HG03196 (cell line): ENCODE data around the gene DNAL4.

Source experiments
- ATAC-seq: cut with Tn5 transposase; IDR thresholded peaks from one replicate; pipeline ENCODE4 v1.9.1; 2021; ENCODE audit not compliant: unreplicated experiment

DNAL4 gene

DNA sequence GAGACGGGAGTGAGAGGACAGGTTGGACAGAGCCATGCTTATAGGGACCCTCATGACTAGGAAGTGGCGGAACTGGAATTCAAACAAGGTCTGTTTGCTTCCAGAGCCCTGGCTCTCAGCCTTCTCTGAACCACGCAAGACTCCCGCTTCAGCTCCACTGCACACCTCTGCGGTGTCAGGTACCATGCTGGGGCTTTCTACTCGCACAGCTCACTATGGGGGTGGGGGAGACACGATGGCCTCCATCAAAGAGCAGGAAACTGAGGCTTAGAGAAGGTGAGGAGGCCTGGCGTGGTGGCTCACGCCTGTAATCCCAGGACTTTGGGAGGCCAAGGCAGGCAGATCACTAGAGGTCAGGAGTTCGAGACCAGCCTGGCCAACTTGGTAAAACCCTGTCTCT lies 52.4 kb downstream of the DNAL4 start:
- no peak for ATAC-seq

DNA sequence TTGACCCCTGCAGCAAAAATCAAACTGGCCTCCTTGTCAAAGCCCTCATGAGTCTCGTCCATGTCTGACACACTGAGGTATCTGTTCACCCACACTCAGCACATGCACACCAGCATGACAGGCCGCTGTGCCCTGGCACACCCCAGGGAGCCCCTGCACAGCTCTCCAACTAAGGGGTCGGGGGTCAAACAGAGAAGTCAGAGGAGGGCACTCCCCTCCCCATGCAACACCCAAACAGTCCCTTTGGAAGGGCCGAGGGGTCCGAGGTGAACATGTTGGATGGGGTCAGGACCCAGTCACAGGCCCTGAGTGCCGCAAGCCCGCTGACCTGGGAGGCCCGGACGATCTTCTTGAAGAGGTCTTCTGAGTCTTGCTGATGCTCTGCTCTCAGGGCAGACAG lies 52.8 kb downstream of the DNAL4 start:
- no peak for ATAC-seq

DNA sequence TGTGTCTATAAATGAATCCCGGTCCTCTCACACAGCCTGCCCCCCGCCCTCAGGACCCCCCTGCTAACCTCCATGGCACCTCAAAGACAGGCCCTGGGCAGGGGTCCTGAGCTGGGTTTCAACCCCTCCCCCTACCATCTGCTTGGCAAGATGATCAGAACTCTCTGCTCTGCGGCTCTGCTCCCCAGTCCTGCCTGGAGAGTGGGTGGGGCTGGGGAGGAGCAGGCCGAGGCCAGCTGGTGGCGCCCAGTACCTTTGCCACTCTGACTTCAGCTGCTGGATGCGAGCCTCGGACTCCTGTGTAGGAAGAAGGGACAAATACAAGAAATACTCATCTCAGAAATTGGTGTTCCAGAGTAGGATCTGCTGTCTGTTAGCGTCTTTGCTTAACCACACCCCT lies 53.2 kb downstream of the DNAL4 start:
- no peak for ATAC-seq

DNA sequence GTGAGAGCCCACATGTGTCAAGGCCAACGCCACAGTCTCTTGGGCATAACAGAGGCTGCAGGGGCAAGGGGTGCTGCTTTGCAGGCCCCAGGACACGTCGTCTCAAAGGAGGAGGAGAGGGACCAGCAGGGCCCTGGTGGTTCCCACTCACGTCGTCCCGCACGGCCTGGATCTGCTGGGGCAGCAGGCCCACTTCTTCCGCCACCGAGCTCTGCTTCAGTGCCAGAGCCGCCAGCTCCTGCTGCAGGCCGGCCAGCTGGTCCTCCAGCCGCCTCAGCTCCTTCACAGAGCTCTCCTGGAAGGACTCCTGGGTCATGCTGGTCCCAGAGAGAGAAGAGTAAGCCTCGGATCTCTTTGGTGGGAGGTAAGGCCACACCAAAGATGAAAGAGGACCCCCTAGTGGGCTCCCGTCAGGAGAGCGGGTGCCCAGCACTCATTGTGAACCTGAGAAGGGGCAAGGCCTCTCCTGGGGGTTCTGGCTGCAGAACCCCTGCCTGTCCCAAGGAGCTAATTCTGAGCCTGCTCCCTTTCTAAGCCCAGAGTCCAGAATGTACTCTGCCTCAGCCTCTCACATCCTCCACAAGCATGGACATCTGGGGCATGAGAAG lies 53.7 kb downstream of the DNAL4 start:
- no peak for ATAC-seq

DNA sequence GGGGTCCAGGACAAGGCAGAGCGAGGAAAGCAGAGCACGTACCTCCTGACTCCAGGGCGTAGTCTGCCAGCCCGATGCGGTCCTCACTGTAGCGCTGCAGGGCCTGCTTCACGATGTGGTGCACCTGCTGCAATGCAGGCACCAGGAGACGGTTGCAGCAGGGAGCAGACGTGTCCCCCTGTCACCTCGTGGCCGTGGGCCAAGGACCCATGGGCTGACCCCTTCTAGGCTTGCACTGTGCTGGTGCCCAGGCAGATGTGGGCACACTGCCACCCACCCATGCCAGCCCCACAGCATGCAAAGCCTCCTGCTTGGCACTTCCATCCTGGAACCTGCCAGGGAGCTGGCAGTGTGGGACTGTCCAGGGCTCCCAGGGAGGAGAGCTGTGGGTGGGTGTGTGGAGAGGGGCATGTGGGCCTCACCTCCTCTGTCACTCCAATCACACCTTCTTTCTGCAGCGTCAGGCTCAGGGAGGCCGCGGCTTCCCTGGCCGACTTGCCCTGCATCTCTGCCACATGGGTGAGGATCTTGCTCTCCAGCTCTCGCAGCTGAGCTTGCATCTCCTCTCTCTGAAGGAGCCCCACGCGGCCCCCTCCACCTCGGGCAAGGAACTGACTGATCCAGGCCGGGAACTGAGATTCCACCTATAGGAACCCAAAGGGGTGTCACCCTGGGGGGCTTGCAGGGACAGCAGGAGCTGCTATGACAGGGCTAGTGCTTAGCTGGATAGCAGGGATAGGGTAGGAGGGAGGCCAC lies 54.5 kb downstream of the DNAL4 start:
- ATAC-seq = no peak

DNA sequence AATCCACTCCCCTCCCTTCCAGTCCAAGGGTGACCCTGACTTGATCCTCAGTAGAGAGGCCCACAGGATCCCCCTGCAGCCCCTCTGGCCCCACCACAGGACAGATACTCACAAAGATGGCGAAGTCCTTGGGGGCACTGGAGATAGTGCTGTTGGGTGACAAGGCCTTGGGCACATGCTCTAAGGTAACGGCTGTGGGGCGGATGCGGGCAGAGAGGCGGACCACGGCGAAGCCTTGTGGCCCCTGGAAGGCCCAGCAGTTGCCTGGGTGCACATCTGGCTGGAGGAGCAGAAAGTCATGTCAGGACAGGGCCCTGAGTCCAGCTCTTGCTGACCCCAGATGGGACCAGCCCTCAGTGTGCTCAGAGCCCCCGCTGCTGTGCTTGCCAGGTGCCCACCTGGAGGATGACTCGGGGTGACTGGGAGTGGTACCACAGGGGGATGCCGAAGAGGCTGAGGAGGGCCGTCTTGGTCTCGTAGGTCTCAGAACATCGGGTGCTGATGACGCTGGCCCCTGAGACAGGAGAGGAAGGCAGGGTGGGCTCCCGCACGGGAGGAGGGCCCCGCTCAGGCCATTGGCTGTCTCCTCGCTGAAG lies 55.4 kb downstream of the DNAL4 start:
- ATAC-seq = no peak

DNA sequence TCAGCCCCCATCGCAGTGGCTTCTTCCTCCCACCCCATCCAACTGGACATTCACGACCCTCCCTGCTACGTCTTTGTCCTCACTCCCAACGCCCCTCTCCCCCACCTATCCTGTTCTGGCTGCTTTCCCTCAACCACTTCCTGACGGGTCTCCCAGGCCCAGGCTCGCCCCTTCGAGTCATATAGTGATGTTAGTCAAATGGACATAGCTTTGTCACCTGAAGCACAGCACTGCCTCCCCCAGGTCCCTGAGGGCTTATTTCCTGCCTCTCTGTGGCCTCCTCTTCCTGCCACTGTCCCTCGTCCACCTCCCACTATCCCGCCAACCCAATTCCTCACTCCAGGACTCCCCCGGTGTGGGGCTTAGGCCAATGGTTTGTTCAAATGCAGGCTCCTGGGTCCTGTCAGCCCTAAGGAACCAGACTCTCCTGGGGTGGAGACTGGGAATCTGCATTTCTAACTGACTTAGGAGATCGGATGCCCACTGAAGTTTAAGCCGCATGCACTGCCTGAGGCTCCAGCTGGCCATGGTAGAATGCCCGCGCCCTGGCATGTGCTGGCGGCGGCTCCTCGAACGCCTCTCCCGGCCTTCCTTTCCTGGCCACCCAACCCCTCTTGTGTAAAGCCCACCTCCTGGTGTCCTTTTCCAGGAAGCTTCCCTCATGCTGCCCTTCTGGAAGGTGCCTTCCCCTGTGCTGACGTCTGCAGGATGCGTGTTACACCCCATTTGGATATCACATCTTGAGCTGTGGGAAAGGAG lies 56.5 kb downstream of the DNAL4 start:
- ATAC-seq = no peak

DNA sequence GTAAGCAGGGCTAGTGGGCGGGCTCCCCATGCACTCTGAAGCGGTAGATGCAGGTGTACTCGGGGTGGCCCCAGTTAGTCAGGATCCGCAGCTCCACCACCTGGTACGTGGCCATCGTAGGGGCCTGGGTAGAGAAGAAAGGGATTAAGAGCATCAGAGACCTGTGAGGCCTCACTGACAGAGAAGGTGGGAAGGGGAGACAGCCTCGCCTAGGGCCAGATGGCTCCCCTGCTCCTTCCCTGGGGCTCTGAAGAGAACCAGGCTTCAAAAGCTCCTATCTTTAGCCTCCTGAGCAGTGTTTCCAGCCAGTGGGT lies 57.7 kb downstream of the DNAL4 start:
- ATAC-seq = no peak

DNA sequence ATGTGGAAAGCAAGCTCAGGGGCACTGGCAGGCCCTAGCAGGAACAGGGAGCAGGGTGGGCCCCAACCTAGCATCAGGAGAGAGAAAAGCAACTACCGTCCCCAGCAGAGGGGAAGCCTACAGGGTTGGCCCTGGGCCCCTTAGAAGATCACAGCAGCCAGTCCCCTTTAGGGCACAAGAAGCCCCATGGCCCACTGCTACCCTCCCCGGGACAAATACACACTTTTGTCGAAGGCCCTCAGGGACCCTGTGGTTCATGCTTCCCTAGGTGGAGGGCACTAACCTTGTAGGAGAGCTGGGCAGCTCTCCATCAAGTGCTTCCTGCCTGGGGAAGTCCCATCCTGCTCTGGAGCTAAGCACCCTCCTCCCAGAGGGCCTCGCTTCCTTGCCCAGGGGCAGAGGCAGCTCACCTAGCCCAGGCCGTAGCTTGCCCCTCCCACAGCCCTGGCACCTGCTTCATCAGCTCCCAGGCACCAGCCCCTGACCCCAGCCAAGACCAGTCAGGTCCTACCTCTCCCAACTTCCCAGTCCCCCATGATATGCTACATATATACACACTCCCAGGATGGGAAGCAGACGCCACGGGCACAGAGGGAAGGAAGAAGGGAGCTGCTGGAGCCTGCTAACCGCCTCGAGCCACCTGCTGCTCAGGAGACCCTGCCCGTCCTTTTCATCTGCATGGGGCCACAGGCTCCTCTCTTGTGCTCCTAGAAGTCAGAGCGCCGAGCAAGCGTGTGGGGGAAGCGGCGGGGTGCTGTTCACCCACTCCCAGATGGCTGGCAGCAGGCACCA lies 58.3 kb downstream of the DNAL4 start:
- no peak for ATAC-seq

DNA sequence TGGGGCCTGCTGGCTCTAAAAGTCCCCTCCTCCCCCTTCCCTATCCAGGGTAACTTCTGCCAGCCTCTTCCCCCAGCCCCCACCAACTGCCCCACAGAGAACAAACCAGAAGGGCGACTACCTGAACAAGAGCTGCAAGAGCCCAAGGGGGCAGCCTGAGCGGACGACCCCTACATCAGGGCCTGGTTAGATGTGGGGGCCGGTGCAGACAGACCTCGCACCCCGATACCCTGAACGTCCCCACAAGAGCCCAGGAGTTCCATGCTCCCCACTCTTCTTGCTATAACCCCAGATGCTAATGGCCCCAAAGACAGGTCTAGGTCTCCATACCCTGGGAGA lies 58.8 kb downstream of the DNAL4 start:
- no peak for ATAC-seq

DNA sequence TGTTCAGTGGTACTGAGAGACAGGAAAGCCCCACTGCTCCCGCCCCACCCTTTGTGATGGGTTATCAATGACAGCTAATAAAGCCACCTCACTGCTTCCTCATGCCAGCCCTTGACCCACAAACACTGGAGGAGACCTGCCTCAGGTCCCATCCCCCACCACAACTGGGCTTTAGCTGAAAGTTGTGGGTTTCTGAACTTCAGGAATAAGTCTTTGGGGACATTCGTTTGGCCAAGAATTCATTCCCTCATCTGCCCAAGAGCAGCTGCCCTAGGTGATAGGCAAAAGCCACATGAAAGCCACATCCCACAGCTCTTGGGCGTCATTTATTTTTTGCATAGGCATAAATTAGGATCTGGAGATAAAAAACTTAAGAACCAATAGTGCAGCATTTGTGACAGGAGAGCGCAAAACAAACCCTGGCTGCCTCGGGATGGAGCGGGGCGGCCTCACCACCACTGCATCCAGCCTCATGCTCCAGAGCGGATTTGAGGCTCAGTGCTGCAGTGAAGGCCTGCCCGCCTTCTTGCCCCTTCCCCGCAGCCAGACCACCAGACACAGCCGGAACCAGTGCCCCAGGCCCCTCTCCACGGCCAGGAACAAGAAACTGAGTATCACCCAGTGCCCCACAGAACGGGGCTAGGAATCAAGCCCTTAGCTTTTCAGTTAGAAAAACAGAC lies 59.4 kb downstream of the DNAL4 start:
- no peak for ATAC-seq

DNA sequence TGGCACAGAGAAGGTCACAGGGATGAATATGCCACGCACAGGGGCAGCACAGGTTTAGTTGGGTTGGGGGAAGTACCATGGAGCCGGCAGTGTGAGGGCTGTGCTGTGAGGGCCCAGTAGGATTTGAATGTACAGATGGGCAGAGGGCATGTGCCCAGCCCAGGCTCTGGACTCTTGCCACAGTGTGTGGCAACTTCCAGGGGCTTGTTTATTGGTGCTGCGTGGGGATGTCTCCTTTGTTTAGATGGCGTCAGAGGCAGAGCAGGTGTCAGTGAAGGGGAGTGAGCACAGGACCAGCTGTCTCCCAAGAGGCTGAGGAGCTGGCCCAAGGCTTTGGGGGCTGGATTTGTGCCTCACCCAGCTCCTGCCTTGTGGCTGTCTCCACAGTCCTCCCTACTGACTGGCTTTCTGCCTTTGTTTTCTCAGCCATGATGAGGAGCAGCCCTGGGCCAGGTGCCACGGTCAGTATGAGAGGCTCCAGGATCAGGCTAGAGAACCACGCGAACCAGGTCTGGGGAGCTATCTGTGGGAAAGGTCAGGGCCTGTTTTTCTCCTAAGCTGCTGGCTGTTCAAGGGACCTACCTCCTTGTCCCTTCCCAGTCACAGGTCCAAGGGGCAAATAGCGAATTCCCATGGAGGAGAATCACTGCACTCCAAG lies 60.1 kb downstream of the DNAL4 start:
- no peak for ATAC-seq

DNA sequence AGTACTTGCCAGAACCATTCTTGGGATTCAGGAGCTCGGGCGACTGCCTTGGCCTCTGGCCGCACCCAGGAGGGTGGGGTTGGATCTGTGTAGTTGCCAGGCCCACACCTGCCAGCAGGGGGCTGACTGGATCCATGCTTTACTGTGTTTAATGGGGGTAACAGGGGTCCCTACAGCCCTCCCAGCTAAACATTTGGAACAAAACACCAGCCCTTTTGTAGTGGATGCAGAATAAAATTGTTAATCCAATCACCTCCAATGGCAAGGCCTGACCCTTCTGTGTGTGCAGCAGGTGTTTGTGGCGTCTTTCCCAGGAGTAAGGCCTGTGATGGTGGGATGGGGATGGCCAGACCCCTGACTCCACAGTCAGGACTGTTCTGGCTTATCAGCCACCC lies 60.6 kb downstream of the DNAL4 start:
- ATAC-seq = no peak

DNA sequence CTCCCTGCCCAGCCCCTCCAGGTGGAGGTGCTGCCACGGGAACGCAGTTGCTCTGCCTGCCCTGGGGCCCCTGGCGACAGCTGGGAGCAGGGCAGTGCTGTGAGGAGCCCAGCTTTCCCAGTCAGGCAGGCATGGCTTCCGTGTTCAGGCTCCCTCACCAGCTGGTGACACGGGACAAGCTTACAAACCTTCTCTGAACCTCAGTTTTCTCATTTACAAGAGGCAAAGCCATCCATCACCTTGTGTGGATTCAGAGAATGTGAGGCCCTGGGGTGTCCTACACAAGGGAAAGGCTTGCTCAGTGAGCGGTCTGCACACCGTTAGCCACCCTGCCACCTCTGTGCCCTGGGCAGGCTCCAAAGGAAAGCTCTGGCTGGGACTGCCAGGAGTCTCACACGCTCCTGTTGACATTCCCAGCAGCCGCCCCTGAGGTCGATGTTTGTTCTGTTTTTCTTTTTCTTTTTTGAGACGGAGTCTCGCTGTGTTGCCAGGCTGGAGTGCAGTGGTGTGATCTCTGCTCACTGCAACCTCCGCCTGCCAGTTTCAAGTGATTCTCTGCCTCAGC lies 61.6 kb downstream of the DNAL4 start:
- no peak for ATAC-seq

DNA sequence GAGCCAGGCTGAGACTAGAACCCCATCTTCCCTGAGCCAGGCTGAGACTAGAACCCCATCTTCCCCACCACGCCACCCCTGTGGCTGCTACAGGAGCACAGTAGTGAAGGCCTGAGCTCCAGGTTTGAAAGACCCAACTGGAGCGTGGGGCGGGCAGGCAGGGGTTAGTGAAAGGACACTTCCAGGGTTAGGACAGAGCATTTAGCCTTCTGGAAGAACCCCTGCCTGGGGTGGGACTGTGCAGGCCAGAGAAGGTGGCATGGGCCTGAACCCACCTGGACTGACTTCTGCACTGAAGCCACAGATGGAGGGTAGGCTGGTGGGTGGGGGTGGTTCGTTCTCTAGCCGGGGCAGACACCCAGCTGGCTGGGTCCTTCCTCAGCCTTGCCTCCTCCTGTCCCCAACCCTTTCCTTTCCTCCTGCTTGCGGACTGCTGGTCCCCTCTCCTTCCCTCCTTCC lies 62.2 kb downstream of the DNAL4 start:
- ATAC-seq = no peak

DNA sequence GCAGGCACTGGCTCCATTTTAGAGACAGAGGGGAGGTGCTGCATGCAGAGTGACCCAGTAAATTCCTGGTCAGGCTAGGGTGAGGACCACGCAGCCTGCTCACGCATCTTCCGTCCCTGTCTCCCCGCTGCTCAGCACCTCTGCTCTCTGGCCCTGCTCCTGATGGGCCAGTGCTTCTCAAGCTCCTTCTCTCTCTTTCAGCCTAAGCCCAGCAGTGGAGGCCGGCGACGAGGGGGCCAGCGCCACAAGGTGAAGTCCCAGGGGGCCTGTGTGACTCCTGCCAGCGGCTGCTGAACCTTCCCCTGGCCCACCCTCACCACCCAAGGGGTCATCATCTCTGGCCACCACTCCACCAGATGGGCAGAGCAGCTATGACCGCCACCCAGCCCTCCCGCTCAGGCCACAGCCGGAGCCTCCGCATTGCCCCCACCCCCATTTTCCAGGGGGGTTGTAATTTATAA lies 63.5 kb downstream of the DNAL4 start:
- no peak for ATAC-seq

DNA sequence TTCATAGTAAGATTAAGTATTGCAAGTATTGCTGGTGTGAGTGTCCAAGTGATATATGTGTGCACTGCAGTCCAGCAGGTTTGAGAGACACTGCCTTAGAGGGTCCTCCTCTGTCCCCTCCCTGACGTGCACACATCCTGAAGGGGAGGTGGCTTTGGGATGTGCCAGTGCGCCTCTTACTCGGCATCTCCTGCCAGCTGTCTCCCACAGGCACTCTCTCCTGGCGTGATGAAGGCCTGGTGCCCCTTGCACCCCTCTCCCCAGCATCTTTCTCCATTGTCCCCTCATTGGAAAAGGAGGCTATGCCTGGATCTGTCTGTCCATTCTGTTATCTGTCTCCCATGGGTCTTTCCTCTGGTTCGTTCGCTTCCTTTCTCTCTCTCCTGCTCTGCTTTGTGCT lies 64.0 kb downstream of the DNAL4 start:
- ATAC-seq = no peak

DNA sequence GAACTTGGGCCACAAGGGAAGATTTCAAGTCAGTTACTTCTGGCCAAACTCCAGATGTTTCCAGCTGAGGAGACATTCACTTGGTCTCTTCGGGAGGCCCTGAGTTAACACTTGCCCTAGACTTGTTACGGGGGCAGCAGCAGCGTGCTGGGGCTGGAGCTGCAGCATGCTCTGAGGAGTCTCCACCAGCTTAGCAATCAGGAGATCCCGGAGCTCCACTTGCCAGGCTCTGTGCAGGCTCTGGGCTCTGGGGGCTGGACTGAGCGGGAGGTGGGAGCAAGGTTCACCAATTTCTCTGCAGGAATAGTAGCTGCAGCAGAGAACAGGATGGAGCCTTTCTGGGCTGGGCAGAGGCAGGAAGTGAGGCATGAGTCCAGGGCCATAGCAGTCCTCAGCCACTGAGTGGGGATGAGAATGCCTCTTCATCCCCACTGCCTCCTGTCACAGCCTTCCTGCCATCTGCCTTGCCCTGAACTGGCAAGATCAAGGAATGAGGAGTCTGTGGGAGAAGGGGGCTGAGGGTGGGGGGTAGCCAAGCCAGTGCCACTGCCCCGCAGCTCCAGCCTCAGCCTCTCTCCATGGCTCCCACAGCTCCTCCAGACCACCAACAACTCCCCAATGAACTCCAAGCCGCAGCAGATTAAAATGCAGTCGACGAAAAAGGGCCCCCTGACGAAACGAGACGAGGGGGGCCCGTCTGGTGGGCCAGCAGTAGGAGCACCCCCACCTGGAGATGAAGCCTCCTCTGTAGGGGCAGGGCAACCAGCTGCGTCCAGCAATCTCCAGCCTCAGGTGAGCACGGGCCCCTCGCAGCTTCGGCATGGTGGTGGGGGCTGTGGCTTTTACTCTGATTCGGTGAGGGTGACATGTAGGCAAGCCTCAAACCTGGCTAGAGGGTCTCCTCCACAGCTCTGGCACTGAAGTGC lies 64.8 kb downstream of the DNAL4 start:
- ATAC-seq = no peak
